Smooth muscle cell (in vitro differentiated cells): ENCODE measurements around the gene GALNT13. TPM values are rescaled to one million over a fixed set of nuclear protein-coding genes. Genes with fewer than 3 reads are reported as not detected.

ENCODE experiments used
- DNase-seq: peaks from one replicate; lab custom pipeline; 2025; ENCODE audit not compliant: unreplicated experiment; lab: John Stamatoyannopoulos, UW
- H2AFZ ChIP-seq: fragments of 200-600 bp; sonication (generic); 2 replicates; pipeline ENCODE4 v1.6.0; 2016; ENCODE audit warnings: antibody characterized with exemption, low read depth, mild to moderate bottlenecking
- H3F3A ChIP-seq: fragments of 200-600 bp; sonication (generic); 2 replicates; pipeline ENCODE4 v1.6.0; 2017; ENCODE audit warnings: antibody characterized with exemption, low read depth
- H3K27ac ChIP-seq: fragments of 200-600 bp; sonication (generic); 2 replicates; pipeline ENCODE4 v1.5.1; 2016; ENCODE audit warnings: low read depth, mild to moderate bottlenecking
- H3K27me3 ChIP-seq: fragments of 200-600 bp; sonication (generic); 2 replicates; pipeline ENCODE4 v1.6.1; 2016; ENCODE audit warnings: low read depth, mild to moderate bottlenecking
- H3K36me3 ChIP-seq: fragments of 200-600 bp; sonication (generic); 2 replicates; pipeline ENCODE4 v1.5.1; 2016; ENCODE audit warnings: low read depth
- H3K4me1 ChIP-seq: fragments of 200-600 bp; sonication (generic); 2 replicates; pipeline ENCODE4 v1.5.1; 2016; ENCODE audit warnings: low read depth
- H3K4me2 ChIP-seq: fragments of 200-600 bp; sonication (generic); 2 replicates; pipeline ENCODE4 v1.6.0; 2016; ENCODE audit warnings: mild to moderate bottlenecking
- H3K4me3 ChIP-seq: fragments of 200-600 bp; sonication (generic); 2 replicates; pipeline ENCODE4 v1.5.1; 2016; ENCODE audit warnings: mild to moderate bottlenecking
- H3K79me2 ChIP-seq: fragments of 200-600 bp; sonication (generic); 2 replicates; pipeline ENCODE4 v1.6.0; 2016; ENCODE audit warnings: low read depth, mild to moderate bottlenecking
- H3K9ac ChIP-seq: fragments of 200-600 bp; sonication (generic); 2 replicates; pipeline ENCODE4 v1.6.0; 2016; ENCODE audit warnings: low read depth
- H3K9me3 ChIP-seq: fragments of 200-600 bp; sonication (generic); replicated peaks from 2 replicates; pipeline ENCODE4 v1.5.1; 2016; ENCODE audit warnings: low read depth
- H4K20me1 ChIP-seq: fragments of 200-600 bp; sonication (generic); 2 replicates; pipeline ENCODE4 v1.6.0; 2016; ENCODE audit warnings: low read depth
- CTCF ChIP-seq: fragments of 200-600 bp; sonication (generic); IDR thresholded peaks from 2 replicates; pipeline ENCODE4 v1.5.1; 2017; ENCODE audit warnings: borderline replicate concordance, mild to moderate bottlenecking, antibody characterized with exemption; ENCODE audit not compliant: insufficient read depth, poor library complexity, severe bottlenecking
- WGBS: methylation state at CpG from one replicate; pipeline ENCODE4 v1.1.7; 2016; ENCODE audit warnings: low lambda C conversion rate; 5-methylcytosine and 5-hydroxymethylcytosine counted together
- polyA plus RNA-seq: library from polyadenylated mRNA; unstranded; fragments of >200 nt; fragmentation: Nextera tagmentation; extraction: Ambion mirVana; gene quantifications from 2 replicates; pipeline ENCODE4 v1.2.1, GENCODE V29; 2016
- total RNA-seq: library from RNA; depleted of rRNA; stranded (reverse); fragments of >200 nt; gene quantifications from 2 replicates; pipeline ENCODE4 v1.2.3, GENCODE V29; 2014

GALNT13 gene
- total and polyA plus RNA-seq, 2 experiments from 2014 or later: 0.67 to 3.6 TPM

GRCh38 chr2:154449951-154450658 is 578.4 kb downstream of the GALNT13 start:
- Histone ChIP-seq H2AFZ (no peak overlapping the region), H3K36me3 (no peaks in the 10 kb centered on the region), H3K9me3 (no peaks in the 10 kb centered on the region), H3K4me1 (no peaks in the 10 kb centered on the region), H3K4me2 (no peak overlapping the region), H3K27ac (no peak overlapping the region), H4K20me1 (no peaks in the 10 kb centered on the region), H3K27me3 (no peaks in the 10 kb centered on the region), H3K79me2 (no peaks in the 10 kb centered on the region), H3F3A (no peaks in the 10 kb centered on the region), H3K4me3 (no peak overlapping the region), H3K9ac (no peak overlapping the region)
- no peak for DNase-seq
- TF ChIP-seq CTCF: no peak
- WGBS: 76% methylated on average over 6 of the region's 6 CpGs

GRCh38 chr2:154452471-154452870 is 580.7 kb downstream of the GALNT13 start:
- H3K4me3 ChIP-seq: no peak overlapping the region
- no peaks in the 10 kb centered on the region for H3K9me3 ChIP-seq
- no peaks in the 10 kb centered on the region for H3K36me3 ChIP-seq
- 49% methylated on average over 2 of the region's 2 CpGs for WGBS
- H3F3A ChIP-seq: no peaks in the 10 kb centered on the region
- no peak overlapping the region for H3K4me2 ChIP-seq
- H3K79me2 ChIP-seq: no peaks in the 10 kb centered on the region
- no peak overlapping the region for H3K9ac ChIP-seq
- no peak for DNase-seq
- no peaks in the 10 kb centered on the region for H3K27me3 ChIP-seq
- H2AFZ ChIP-seq: no peak overlapping the region
- H4K20me1 ChIP-seq: no peaks in the 10 kb centered on the region
- no peak overlapping the region for H3K27ac ChIP-seq
- no peaks in the 10 kb centered on the region for H3K4me1 ChIP-seq
- TF ChIP-seq CTCF: no peak

- no peaks in the 10 kb centered on the region for H3F3A ChIP-seq
- no peaks in the 10 kb centered on the region for H3K27me3 ChIP-seq
- WGBS: 68% methylated on average over 4 of the region's 4 CpGs
- H3K27ac ChIP-seq: no peak overlapping the region
- H3K36me3 ChIP-seq: no peaks in the 10 kb centered on the region
- H3K9me3 ChIP-seq: no peaks in the 10 kb centered on the region
- no peak for DNase-seq
- H3K4me2 ChIP-seq: no peak overlapping the region
- no peaks in the 10 kb centered on the region for H4K20me1 ChIP-seq
- H3K9ac ChIP-seq: no peak overlapping the region
- H3K4me1 ChIP-seq: no peaks in the 10 kb centered on the region
- no peaks in the 10 kb centered on the region for H3K79me2 ChIP-seq
- H3K4me3 ChIP-seq: no peak overlapping the region
- TF ChIP-seq CTCF: peak; percentile 31
- H2AFZ ChIP-seq: no peak overlapping the region
These were observed 581.3 kb downstream of the GALNT13 start for GRCh38 chr2:154452906-154453493.

- H3K4me1 ChIP-seq: no peaks in the 10 kb centered on the region
- H3K79me2 ChIP-seq: no peaks in the 10 kb centered on the region
- no peak overlapping the region for H2AFZ ChIP-seq
- DNase-seq: no peak
- no peaks in the 10 kb centered on the region for H4K20me1 ChIP-seq
- no peak overlapping the region for H3K27ac ChIP-seq
- WGBS: 91% methylated on average over 4 of the region's 4 CpGs
- H3K36me3 ChIP-seq: no peaks in the 10 kb centered on the region
- no peaks in the 10 kb centered on the region for H3F3A ChIP-seq
- H3K4me2 ChIP-seq: no peak overlapping the region
- H3K9me3 ChIP-seq: no peaks in the 10 kb centered on the region
- H3K27me3 ChIP-seq: no peaks in the 10 kb centered on the region
- H3K9ac ChIP-seq: no peak overlapping the region
- H3K4me3 ChIP-seq: no peak overlapping the region
- TF ChIP-seq CTCF: no peak
These were observed 583.4 kb downstream of the GALNT13 start for GRCh38 chr2:154455166-154455565.
